D721Med (cell line): ENCODE measurements around the gene FHAD1.

Experiments
- DNase-seq: peaks from one replicate; pipeline ENCODE4 v3.0.0; 2011; ENCODE audit warnings: low spot score; ENCODE audit not compliant: insufficient read length
- FAIRE-seq: peaks from 2 replicates; lab custom pipeline; 2011; peaks lifted over from hg19 to GRCh38; lab: Jason Lieb, UNC
- TF ChIP-seq, protein P1 (sequence below): IDR thresholded peaks from 2 replicates; pipeline ENCODE4 v1.5.1; 2012; ENCODE audit warnings: mild to moderate bottlenecking, control low read depth; ENCODE audit not compliant: insufficient read depth; ENCODE audit errors: missing control alignments

FHAD1 gene

GRCh38 chr1:15271196-15271595 lies 24.2 kb downstream of the FHAD1 start:
- TF ChIP-seq, protein P1, sequence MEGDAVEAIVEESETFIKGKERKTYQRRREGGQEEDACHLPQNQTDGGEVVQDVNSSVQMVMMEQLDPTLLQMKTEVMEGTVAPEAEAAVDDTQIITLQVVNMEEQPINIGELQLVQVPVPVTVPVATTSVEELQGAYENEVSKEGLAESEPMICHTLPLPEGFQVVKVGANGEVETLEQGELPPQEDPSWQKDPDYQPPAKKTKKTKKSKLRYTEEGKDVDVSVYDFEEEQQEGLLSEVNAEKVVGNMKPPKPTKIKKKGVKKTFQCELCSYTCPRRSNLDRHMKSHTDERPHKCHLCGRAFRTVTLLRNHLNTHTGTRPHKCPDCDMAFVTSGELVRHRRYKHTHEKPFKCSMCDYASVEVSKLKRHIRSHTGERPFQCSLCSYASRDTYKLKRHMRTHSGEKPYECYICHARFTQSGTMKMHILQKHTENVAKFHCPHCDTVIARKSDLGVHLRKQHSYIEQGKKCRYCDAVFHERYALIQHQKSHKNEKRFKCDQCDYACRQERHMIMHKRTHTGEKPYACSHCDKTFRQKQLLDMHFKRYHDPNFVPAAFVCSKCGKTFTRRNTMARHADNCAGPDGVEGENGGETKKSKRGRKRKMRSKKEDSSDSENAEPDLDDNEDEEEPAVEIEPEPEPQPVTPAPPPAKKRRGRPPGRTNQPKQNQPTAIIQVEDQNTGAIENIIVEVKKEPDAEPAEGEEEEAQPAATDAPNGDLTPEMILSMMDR = no peak
- DNase-seq (no peak), FAIRE-seq (no peak)

GRCh38 chr1:15272009-15272781 lies 25.2 kb downstream of the FHAD1 start:
- FAIRE-seq (no peak), DNase-seq (peak; percentile 14)
- TF ChIP-seq, protein P1 = peak; percentile 91

GRCh38 chr1:15272782-15273127 lies 25.7 kb downstream of the FHAD1 start:
- TF ChIP-seq, protein P1 = no peak
- no peak for FAIRE-seq
- no peak for DNase-seq

DNA sequence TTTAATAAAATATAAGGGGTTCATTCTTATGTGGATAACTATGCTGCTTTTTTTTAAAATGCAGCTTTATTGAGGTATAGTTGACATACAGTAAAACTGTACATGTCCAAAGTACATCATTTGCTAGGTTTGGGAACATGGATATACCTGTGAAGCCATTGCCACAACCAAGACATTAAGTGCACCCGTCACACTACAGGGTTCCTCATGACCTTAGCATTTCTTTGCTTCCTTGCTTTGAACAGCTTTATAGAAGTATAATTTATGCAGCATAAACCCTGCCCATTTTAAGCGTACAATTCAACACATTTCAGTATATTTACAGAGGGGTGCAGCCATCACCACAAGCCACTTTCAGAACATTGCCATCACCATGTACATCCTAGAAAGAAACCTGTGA lies 26.3 kb downstream of the FHAD1 start:
- TF ChIP-seq, protein P1 = no peak
- no peak for DNase-seq
- no peak for FAIRE-seq

DNA sequence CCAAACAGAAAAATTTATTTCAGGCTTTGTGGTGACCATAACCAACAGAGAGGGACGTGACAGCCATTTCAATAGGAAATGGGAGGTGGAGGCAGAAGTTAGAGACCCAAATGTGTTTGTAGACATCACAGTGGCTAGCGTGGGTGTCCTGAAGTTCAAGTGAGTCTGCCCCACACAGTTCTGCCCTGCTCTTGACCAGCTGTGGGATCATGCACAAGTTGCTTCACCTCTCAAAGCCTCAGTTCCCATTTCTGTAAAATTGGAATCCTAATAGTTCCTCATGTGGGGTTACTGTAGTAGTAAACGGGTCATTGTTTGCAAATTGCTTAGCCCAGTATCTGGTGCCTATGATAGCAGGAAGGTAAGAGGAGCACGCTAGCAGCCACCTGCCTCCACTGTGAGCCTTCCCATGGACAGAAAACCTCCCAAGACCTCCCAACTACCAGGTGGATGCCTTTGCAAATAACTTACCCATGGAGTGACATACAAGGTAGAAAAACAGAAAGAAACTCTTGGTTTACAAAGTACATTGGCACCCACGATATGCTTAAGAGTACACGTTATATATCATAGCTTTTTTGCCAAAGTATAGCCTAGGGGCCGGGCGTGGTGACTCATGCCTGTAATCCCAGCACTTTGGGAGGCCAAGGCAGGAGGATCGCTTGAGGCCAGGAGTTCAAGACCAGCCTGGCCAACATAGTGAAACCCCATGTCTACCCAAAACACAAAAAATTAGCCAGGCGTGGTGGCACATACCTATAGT lies 29.1 kb downstream of the FHAD1 start:
- FAIRE-seq (no peak), DNase-seq (no peak)
- TF ChIP-seq, protein P1 = no peak

- DNase-seq = no peak
- TF ChIP-seq, protein P1 = no peak
- FAIRE-seq = no peak
Measured at GRCh38 chr1:15276691-15277446, 29.8 kb downstream of the FHAD1 start.
